IMR-90 (cell line): Measurements from ENCODE around the gene SUGT1.
"Not testable (repeated sequence)": the region's sequence is repeated elsewhere in the genome, so short reads cannot be mapped to it uniquely, and the experiment has no call there.

Experiments used
- BHLHE40 ChIP-seq: fragments of 150-350 bp; IDR thresholded peaks from 2 replicates; pipeline ENCODE4 v1.6.1; 2016; ENCODE audit warnings: mild to moderate bottlenecking, low read depth, low read length
- RFX5 ChIP-seq: IDR thresholded peaks from 2 replicates; pipeline ENCODE4 v1.8.0; 2012; ENCODE audit warnings: low read depth, mild to moderate bottlenecking, low read length, moderate library complexity
- TF ChIP-seq, protein P1 (sequence below): conservative IDR thresholded peaks from 2 replicates; pipeline ENCODE4 v1.5.1; 2012; ENCODE audit warnings: mild to moderate bottlenecking, low read depth, low read length, improper control_type of control experiment
- TF ChIP-seq, protein P2 (sequence below): fragments of 150-350 bp; IDR thresholded peaks from 2 replicates; pipeline ENCODE4 v1.6.1; 2016; ENCODE audit warnings: low read depth, mild to moderate bottlenecking, low read length, moderate library complexity, borderline replicate concordance

- TF ChIP-seq, protein P1, sequence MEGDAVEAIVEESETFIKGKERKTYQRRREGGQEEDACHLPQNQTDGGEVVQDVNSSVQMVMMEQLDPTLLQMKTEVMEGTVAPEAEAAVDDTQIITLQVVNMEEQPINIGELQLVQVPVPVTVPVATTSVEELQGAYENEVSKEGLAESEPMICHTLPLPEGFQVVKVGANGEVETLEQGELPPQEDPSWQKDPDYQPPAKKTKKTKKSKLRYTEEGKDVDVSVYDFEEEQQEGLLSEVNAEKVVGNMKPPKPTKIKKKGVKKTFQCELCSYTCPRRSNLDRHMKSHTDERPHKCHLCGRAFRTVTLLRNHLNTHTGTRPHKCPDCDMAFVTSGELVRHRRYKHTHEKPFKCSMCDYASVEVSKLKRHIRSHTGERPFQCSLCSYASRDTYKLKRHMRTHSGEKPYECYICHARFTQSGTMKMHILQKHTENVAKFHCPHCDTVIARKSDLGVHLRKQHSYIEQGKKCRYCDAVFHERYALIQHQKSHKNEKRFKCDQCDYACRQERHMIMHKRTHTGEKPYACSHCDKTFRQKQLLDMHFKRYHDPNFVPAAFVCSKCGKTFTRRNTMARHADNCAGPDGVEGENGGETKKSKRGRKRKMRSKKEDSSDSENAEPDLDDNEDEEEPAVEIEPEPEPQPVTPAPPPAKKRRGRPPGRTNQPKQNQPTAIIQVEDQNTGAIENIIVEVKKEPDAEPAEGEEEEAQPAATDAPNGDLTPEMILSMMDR: not testable (repeated sequence)
- TF ChIP-seq BHLHE40, RFX5: not testable (repeated sequence)
- TF ChIP-seq, protein P2, sequence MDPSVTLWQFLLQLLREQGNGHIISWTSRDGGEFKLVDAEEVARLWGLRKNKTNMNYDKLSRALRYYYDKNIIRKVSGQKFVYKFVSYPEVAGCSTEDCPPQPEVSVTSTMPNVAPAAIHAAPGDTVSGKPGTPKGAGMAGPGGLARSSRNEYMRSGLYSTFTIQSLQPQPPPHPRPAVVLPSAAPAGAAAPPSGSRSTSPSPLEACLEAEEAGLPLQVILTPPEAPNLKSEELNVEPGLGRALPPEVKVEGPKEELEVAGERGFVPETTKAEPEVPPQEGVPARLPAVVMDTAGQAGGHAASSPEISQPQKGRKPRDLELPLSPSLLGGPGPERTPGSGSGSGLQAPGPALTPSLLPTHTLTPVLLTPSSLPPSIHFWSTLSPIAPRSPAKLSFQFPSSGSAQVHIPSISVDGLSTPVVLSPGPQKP: not testable (repeated sequence)
Observed at GRCh38 chr13:52721356-52721755, 68.7 kb downstream of the SUGT1 start.
